K562 (cell line): ENCODE results near the gene CNOT6L. TPM values are rescaled to one million over a fixed set of nuclear protein-coding genes. Genes with fewer than 3 reads are reported as not detected.

Experiments used
- ARID2 ChIP-seq: fragments of 450-650 bp; IDR thresholded peaks from 2 replicates; pipeline ENCODE4 v1.6.1; 2017; ENCODE audit warnings: antibody characterized with exemption, mild to moderate bottlenecking
- C11orf30 ChIP-seq: fragments of 450-650 bp; IDR thresholded peaks from 2 replicates; pipeline ENCODE4 v1.6.1; 2016; ENCODE audit warnings: low read depth, mild to moderate bottlenecking
- DDX20 ChIP-seq: fragments of 450-650 bp; IDR thresholded peaks from 2 replicates; pipeline ENCODE4 v1.6.1; 2016; ENCODE audit warnings: missing genetic modification characterization, low read depth, mild to moderate bottlenecking, missing compliant biosample characterization, moderate library complexity
- E2F5 ChIP-seq: sonication (generic); formaldehyde crosslinking; IDR thresholded peaks from 2 replicates; pipeline ENCODE4 v1.8.0; 2022; ENCODE audit warnings: mild to moderate bottlenecking, missing genetic modification reagents
- ETV6 ChIP-seq, 3 experiments: fragments of 150-350 bp in 1 of 3; sonication (generic) in 1 of 3; formaldehyde crosslinking in 1 of 3; IDR thresholded peaks; 2 replicates each; pipeline versions ENCODE4 v1.6.1 to v1.8.0; 2014 to 2022; ENCODE audit warnings: borderline replicate concordance in 2 of 3, low read depth in 2 of 3, antibody characterized with exemption in 1 of 3, low read length in 1 of 3, mild to moderate bottlenecking in 1 of 3, missing genetic modification reagents in 1 of 3
- HDAC6 ChIP-seq: IDR thresholded peaks from 2 replicates; pipeline ENCODE4 v1.6.1; 2012; ENCODE audit warnings: low read depth, mild to moderate bottlenecking, control low read depth, inconsistent platforms, low read length, moderate library complexity
- MAFF ChIP-seq: IDR thresholded peaks from 2 replicates; pipeline ENCODE4 v1.6.1; 2012; ENCODE audit warnings: low read length, improper control_type of control experiment
- MAX ChIP-seq: sonication (generic); formaldehyde crosslinking; IDR thresholded peaks from 2 replicates; pipeline ENCODE4 v1.9.0; 2022; ENCODE audit warnings: mild to moderate bottlenecking, missing genetic modification reagents
- PATZ1 ChIP-seq: fragments of 250-450 bp; sonication (Bioruptor Pico); IDR thresholded peaks from 2 replicates; pipeline ENCODE4 v1.5.0; 2020; ENCODE audit warnings: mild to moderate bottlenecking, borderline replicate concordance
- PML ChIP-seq: IDR thresholded peaks from 2 replicates; pipeline ENCODE4 v1.6.1; 2012; ENCODE audit warnings: low read length, inconsistent platforms
- PPARD ChIP-seq: fragments of 250-450 bp; sonication (Bioruptor Pico); IDR thresholded peaks from 2 replicates; pipeline ENCODE4 v1.8.0; 2022; ENCODE audit warnings: inconsistent platforms, mild to moderate bottlenecking, moderate library complexity
- SMARCC2 ChIP-seq: fragments of 450-650 bp; IDR thresholded peaks from 2 replicates; pipeline ENCODE4 v1.6.1; 2017; ENCODE audit warnings: antibody characterized with exemption, moderate library complexity, mild to moderate bottlenecking, low read depth
- ZNF316 ChIP-seq: fragments of 450-650 bp; IDR thresholded peaks from 2 replicates; pipeline ENCODE4 v1.6.1; 2016
- polyA plus RNA-seq, 8 experiments: library from polyadenylated mRNA; depleted of rRNA in 4 of 8; stranded (reverse) in 5 of 8; unstranded in 3 of 8; fragments of >200 nt; fragmentation: Nextera tagmentation in 2 of 8; fragmentation: Illumina TruSeq in 1 of 8; extraction: Ambion mirVana in 2 of 8; extraction: Trizol in 1 of 8; gene quantifications; 2 replicates each; pipeline versions ENCODE4 v1.2.1 to v1.2.3, GENCODE V29; 2011 to 2014; ENCODE audit warnings: inconsistent platforms in 1 of 8, missing spikeins in 1 of 8
- total RNA-seq, 7 experiments: library from RNA; depleted of rRNA in 6 of 7; stranded (reverse); fragments of >200 nt in 6 of 7; fragmentation: Illumina TruSeq in 2 of 7; extraction: Trizol in 2 of 7; gene quantifications; 2 replicates each; pipeline versions ENCODE4 v1.2.1 to v1.2.3, GENCODE V29; 2011 to 2021; ENCODE audit warnings: low replicate concordance in 1 of 7

Gene CNOT6L
- total and polyA plus RNA-seq, 9 of the 15 experiments (the other 6 are each of a cell fraction or from before 2014, with no cell fraction given), result 3.7 to 27.9 (median 6.5) TPM

- TF ChIP-seq HDAC6 (no peak), ARID2 (no peak), DDX20 (tag) (no peak), MAFF (0 out of 2 replicates have a peak, but pooled peaks have one; percentile 18), C11orf30 (peak; percentile 70; the same call in 1 of the 2 replicates), PML (no peak), ETV6 (IDR thresholded peaks at IDR 0.05; ENCODE audit: borderline replicate concordance in 1 of 2, low read depth in 2 of 2, low read length in 1 of 2) (no peak), ETV6 (CRISPR knock-in tag; IDR thresholded peaks at IDR 0.05; ENCODE audit: borderline replicate concordance) (no peak), E2F5 (CRISPR knock-in tag) (no peak), PATZ1 (no peak), ZNF316 (peak; percentile 77), MAX (CRISPR knock-in tag) (no peak), SMARCC2 (no peak), PPARD (CRISPR knock-in tag) (no peak)
Observed at GRCh38 chr4:77721073-77721472, 98.1 kb downstream of the CNOT6L start (continued).
